ENCODE data around the gene WDCP.

GRCh38 chr2:24055750-24056149 is 8.6 kb upstream of the WDCP start:
- TF ChIP-seq POLR2A (IDR thresholded peaks at IDR 0.05): no peak
- no peak for TF ChIP-seq POLR2AphosphoS5 (IDR thresholded peaks at IDR 0.05)
- no peak for TF ChIP-seq CTCF (IDR thresholded peaks at IDR 0.05)
